CD4-positive, alpha-beta T cell treated with Interleukin-4 for 1 hour (primary cell): ENCODE measurements around the gene INSL4.

Experiments
- DNase-seq, 2 donors: peaks; one replicate each; pipeline ENCODE4 v3.0.0-alpha.2; 2020 to 2022

INSL4 gene

DNA sequence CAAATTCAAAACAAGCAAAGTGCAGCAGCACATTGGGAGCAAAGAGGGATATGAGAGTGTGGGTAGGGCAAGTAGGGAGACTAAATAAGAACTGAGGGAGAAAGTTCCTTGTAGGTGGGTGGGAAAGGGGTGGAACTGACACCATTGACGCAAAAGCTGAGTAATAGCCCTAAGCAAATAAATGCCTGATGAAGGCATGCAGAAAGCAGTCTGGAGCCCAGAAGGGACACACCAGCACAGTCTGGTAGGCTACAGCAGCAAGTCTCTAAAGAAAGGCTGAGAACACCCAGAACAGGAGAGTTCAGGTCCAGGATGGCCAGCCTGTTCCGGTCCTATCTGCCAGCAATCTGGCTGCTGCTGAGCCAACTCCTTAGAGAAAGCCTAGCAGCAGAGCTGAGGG, at the start of gene INSL4:
INSL4 (plus strand) TSS at position 208 of the 400 bp plus-strand sequence; CDS start at position 313, 105 bp downstream.
- no peak for DNase-seq

DNA sequence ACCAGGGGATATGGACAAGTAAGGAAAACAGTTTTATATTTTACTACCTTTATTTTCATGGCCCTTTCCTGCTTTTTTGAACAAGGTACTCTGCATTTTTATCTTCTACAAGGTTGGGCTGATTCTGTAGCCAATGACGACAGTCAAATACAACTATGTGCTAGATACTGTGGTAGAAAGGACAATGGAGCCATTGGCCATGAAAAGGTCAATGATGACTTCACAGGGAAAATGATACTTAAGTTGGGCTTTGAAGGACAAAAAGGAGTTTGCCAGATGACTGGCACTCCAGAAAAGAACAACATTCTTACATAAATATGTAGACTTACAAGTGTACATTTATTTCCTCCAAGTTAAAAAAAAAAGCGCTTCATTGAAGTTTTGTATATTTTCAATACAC, 46.4 kb upstream of the INSL4 start:
- no peak for DNase-seq

DNA sequence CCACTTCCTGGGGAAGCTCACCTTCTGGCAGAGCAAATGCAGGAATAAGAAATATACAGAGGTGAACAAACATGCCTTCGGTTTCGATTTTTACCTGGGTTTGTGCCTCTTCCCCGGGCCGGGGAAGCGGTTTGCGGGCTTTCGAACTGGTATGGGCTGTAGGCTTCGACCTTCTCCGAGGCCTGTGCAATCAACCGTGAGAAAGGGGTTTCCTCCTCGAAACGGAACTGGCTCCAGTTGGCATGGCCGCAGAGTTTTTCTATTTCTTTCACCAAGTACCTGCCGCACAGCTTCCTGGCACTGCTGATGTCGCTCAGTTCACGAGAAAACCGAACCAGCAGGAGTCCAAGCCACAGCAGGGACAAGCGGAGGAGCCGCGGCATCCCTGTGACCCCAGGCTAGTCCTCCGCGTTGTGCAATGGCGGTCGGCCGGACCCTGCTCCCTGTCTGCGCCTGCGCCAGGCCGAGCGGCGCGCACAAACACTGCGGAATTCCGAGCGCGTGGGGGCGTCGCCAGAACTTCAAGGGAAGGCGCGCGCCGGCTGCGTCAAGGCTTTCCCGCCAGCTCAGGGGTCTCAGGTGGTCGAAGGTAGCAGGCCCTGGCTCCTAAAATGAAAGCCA, 45.9 kb upstream of the INSL4 start, which contains the start of gene INSL6:
INSL6 (minus strand) TSS at position 420 of the 621 bp plus-strand sequence; CDS start at position 383, 37 bp downstream.
- no peak for DNase-seq

DNA sequence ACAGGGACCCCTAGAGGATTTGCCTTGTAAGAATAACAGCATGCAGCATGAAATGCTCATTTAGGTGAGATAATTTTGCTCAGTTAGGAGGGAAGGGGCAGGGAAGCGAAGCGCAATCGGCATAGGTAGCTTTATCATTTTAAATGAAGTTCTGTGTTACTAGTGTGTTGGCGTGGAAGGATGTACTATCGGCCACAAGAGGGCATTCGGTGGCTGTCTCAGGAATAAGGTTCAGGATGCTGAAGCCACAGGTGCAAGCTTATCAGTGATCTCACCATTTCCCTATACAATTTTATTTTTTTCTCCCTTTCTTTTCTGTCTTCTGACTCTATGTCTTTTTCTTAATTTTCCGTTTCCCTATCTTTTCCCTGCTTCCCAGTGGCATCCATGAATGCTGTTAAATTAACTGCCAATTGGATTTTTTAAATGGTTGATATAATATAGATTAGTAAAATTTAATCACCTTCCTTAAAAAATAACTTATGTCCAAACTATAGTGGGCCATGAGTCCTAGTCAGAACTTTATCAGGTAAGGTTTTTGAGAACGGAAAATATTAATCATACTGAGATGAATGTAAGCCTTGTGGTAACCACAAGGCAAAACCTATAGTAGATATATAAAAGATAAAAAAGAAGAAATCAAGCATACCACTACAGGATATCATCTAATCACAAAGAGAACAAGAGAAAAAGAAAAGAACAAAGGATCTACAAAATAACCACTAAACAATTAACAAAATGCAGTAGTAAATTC, 44.6 kb upstream of the INSL4 start:
- DNase-seq = peak; percentile 74 to 78

- DNase-seq = no peak
These were observed 42.9 kb upstream of the INSL4 start for GRCh38 chr9:5188060-5188984.

- DNase-seq = no peak
These were observed 39.2 kb upstream of the INSL4 start for GRCh38 chr9:5191985-5192384.

GRCh38 chr9:5193345-5193744, 37.9 kb upstream of the INSL4 start:
- no peak for DNase-seq

DNA sequence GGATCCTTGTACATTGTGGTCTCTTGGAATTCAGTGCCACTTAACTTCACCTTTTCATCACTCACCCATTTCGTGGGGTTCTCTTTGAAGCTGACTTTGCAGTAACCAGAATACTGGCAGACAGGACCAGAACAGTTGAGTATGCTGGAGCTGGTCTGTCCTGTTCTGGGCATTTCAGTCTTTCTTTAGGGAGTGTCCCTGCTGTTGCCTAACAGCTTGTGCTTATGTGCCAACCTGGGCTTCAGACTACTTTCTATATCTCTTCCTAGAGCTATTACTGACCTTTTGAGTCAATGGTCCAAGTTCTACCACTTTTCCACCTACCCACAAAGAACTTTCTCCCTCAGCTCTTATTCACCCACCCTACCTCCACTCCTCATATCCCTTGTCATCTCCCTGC, 35.8 kb upstream of the INSL4 start:
- no peak for DNase-seq

GRCh38 chr9:5205071-5205470, 26.1 kb upstream of the INSL4 start:
- DNase-seq = no peak

- DNase-seq = no peak
These were observed 665 bp upstream of the INSL4 start for GRCh38 chr9:5230554-5230953.

GRCh38 chr9:5263351-5264218, 32.4 kb downstream of the INSL4 start:
- DNase-seq = peak in 1 of 2 donors; percentile 22

DNA sequence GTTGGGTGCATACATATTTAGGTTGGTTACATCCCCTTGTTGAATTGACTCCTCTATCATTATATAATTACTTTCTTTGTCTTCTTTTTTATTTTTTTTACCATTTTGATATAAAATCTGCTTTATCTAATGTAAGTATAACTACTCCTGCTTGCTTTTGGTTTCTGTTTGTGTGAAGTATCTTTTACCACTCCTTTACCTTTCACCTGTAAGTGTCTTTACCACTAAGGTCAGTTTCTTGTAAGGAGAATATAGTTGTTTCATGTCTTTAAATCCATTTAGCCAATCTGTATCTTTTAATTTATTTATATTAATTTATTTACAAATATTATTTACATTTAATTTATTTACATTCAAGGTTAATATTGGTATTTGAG, 33.0 kb downstream of the INSL4 start:
- no peak for DNase-seq

DNA sequence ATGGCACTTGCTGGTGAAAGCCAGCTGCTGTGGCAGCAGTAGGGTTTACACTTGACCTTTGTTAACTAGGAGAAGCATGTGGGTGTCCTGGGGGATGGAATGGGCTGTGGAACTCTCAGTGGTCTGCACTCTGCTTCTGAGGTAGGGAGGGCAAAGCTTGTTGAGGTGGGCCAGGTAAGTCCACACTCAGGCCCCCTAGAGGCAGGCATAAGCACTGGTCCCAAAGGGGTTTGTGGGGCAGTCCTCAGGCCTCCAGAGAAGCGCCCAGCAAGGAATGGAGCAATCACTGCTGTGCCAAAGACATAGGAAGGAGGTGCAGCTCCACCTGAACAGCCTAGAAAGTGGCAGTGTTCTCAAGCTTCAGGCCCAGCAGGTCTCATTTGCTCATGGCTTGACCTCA, 34.7 kb downstream of the INSL4 start:
- DNase-seq = no peak

GRCh38 chr9:5269249-5269715, 38.1 kb downstream of the INSL4 start:
- no peak for DNase-seq

- DNase-seq = no peak
These were observed 43.6 kb downstream of the INSL4 start for GRCh38 chr9:5274770-5275169.

DNA sequence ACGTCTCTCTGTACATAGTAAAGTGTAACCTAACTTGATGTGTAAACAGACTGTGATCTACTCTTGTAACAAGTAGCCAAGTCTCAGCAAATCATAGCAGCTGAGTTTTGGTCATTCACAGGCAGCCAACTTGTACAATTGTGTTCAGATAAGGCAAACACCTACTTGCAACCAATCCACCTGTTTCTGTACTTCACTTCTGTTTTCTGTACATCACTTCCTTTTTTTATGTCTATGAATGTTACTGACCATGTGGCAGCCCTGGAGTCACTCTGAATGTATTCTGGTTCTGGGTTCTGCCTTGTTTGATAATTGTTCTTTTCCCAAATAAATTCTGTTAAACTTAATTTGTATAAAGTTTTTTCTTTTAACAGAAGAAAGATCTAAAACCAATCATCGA, 47.3 kb downstream of the INSL4 start:
- DNase-seq = no peak
